Measurements from ENCODE around the gene CRHR1. TPM values are rescaled to one million over a fixed set of nuclear protein-coding genes. Genes with fewer than 3 reads are reported as not detected.

The CRHR1 gene
- polyA plus RNA-seq, 2 of the 4 experiments (the other 2 are of a cell fraction), result 0.09 to 0.12 TPM

- CTCF ChIA-PET, result interaction anchor here (0.6 to 10.7 kb wide), 7 partner anchors 9 to 153 kb away, joined by 3 to 101 read pairs (median 3); partner anchors contain the start of gene CRHR1
- no peak overlapping the region for H3K27ac ChIP-seq
- no peak overlapping the region for H3K4me2 ChIP-seq
- POLR2A ChIA-PET, result no interaction called here
- FAIRE-seq, result no peak
- ATAC-seq, result no peak
- TF ChIP-seq USF2 (IDR thresholded peaks at IDR 0.05) (no peak), REST (IDR thresholded peaks at IDR 0.05) (no peak), RAD21 (conservative IDR thresholded peaks at IDR 0.05 in 1 of 2, IDR thresholded peaks at IDR 0.05 in 1 of 2) (no peak), E2F6 (IDR thresholded peaks at IDR 0.05; ENCODE audit: borderline replicate concordance, low read depth) (no peak), ZC3H11A (IDR thresholded peaks at IDR 0.05) (no peak), ATOH8 (CRISPR knock-in tag; IDR thresholded peaks at IDR 0.05; ENCODE audit: low read depth) (no peak), FOXS1 (CRISPR knock-in tag; IDR thresholded peaks at IDR 0.05) (no peak), KDM5A (IDR thresholded peaks at IDR 0.05) (no peak), PHF8 (IDR thresholded peaks at IDR 0.05; ENCODE audit: borderline replicate concordance, low read depth) (no peak), GATA3 (IDR thresholded peaks at IDR 0.05; ENCODE audit: borderline replicate concordance) (no peak), MAZ (IDR thresholded peaks at IDR 0.05; ENCODE audit: borderline replicate concordance, low read depth, low read length) (no peak), HOXA7 (CRISPR knock-in tag; IDR thresholded peaks at IDR 0.05) (no peak), NPAS2 (CRISPR knock-in tag; IDR thresholded peaks at IDR 0.05; ENCODE audit: borderline replicate concordance) (no peak), MAX (IDR thresholded peaks at IDR 0.05) (no peak), JUNB (IDR thresholded peaks at IDR 0.05) (no peak), RARB (CRISPR knock-in tag; IDR thresholded peaks at IDR 0.05) (no peak), HOXB13 (CRISPR knock-in tag; IDR thresholded peaks at IDR 0.05; ENCODE audit: low read depth) (no peak)
- H3K4me1 ChIP-seq, result no peaks in the 10 kb centered on the region
- H3K9me3 ChIP-seq, result no peaks in the 10 kb centered on the region
- no peak overlapping the region for H3K4me3 ChIP-seq
- no peak for DNase-seq (ENCODE audit: low read depth in 1 of 2, low spot score in 1 of 2)
- 48% methylated on average over 10 of the region's 11 CpGs for WGBS (ENCODE audit: missing lambda C conversion rate)
Measured at GRCh38 chr17:45790296-45790922, 6.3 kb downstream of the CRHR1 start.

- DNase-seq (ENCODE audit: low read depth in 1 of 2, low spot score in 1 of 2), result no peak
- no peak overlapping the region for H3K4me2 ChIP-seq
- H3K4me1 ChIP-seq, result no peaks in the 10 kb centered on the region
- no peak overlapping the region for H3K4me3 ChIP-seq
- ATAC-seq, result no peak
- FAIRE-seq, result no peak
- ChIA-PET POLR2A (no interaction called here), CTCF (interaction anchor here (0.9 to 10.7 kb wide), 3 partner anchors 9 to 61 kb away, joined by 3 to 101 read pairs (median 7); partner anchors contain the start of gene CRHR1)
- no peak overlapping the region for H3K27ac ChIP-seq
- no peaks in the 10 kb centered on the region for H3K9me3 ChIP-seq
- WGBS (ENCODE audit: missing lambda C conversion rate), result 18% methylated on average over 8 of the region's 8 CpGs
- no peak for TF ChIP-seq SMC3 (IDR thresholded peaks at IDR 0.05)
- TF ChIP-seq ATOH8 (CRISPR knock-in tag; IDR thresholded peaks at IDR 0.05; ENCODE audit: low read depth), result no peak
- TF ChIP-seq HMGXB4 (CRISPR knock-in tag; IDR thresholded peaks at IDR 0.05; ENCODE audit: borderline replicate concordance), result no peak
- no peak for TF ChIP-seq MAX (IDR thresholded peaks at IDR 0.05)
- TF ChIP-seq EHMT2 (IDR thresholded peaks at IDR 0.05; ENCODE audit: low read depth), result no peak
- TF ChIP-seq MYC (IDR thresholded peaks at IDR 0.05; ENCODE audit: borderline replicate concordance, low read length), result no peak
- no peak for TF ChIP-seq TP53 (CRISPR knock-in tag; IDR thresholded peaks at IDR 0.05)
- TF ChIP-seq KDM5A (IDR thresholded peaks at IDR 0.05), result no peak
- TF ChIP-seq EHF (CRISPR knock-in tag; IDR thresholded peaks at IDR 0.05), result no peak
- TF ChIP-seq FOSB (CRISPR knock-in tag; IDR thresholded peaks at IDR 0.05), result no peak
- no peak for TF ChIP-seq POLR2A (IDR thresholded peaks at IDR 0.05; ENCODE audit: low read length)
- no peak for TF ChIP-seq HOXB13 (CRISPR knock-in tag; IDR thresholded peaks at IDR 0.05; ENCODE audit: low read depth)
- TF ChIP-seq SREBF2 (IDR thresholded peaks at IDR 0.05), result no peak
- TF ChIP-seq RNF2 (IDR thresholded peaks at IDR 0.05; ENCODE audit: borderline replicate concordance, low read depth), result no peak
Measured at GRCh38 chr17:45791041-45791582, 7.0 kb downstream of the CRHR1 start.
